HCEC 1CT (cell line): ENCODE measurements around the gene TENT5C.

Experiments
- DNase-seq: peaks from one replicate; pipeline ENCODE4 v3.0.0-alpha.2; 2017

TENT5C gene

DNA sequence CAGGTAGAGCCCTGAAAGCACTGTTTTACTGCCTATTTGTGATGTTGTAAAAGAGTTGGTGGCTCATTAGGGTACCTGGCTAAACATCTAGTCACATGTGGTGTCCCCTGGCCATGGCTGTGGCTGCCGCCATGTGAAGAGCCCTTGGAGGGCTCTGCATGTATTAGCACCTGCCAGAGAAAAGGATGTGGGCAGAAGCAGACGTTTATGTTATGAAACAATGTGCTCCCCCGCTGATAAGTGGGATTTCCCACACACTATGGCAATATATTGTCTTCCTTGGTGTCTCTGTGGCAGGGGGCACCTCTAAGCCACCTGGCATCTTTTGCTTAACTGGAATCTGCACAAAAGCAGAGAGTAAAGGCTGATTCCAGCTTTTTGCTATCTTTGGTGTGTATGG, 9.6 kb downstream of the TENT5C start:
- no peak for DNase-seq

DNA sequence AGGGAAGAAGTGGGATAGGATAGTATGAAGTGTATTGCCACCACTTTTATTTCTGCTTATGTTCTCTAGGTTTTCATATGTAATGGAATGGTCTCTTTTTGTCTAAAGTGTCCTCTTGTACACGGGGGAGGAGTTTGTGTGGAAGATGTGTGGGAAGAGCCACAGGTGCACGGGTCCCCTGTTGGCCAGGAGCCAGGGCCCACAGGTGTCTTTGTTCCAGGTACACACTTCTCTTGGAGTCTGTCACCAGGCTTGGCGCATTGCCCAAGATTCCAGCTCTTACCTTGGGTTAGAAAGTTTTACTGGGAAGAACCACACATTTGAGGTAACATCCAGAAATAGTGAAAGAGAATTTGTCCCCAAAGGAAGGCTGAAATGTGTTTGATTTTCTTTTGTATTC, 10.5 kb downstream of the TENT5C start:
- no peak for DNase-seq

GRCh38 chr1:117616967-117617366, 11.1 kb downstream of the TENT5C start:
- DNase-seq = no peak

GRCh38 chr1:117618450-117619122, 12.7 kb downstream of the TENT5C start:
- DNase-seq = no peak

GRCh38 chr1:117620440-117620839, 14.6 kb downstream of the TENT5C start:
- no peak for DNase-seq

- no peak for DNase-seq
Observed at GRCh38 chr1:117621316-117621715, 15.5 kb downstream of the TENT5C start.

DNA sequence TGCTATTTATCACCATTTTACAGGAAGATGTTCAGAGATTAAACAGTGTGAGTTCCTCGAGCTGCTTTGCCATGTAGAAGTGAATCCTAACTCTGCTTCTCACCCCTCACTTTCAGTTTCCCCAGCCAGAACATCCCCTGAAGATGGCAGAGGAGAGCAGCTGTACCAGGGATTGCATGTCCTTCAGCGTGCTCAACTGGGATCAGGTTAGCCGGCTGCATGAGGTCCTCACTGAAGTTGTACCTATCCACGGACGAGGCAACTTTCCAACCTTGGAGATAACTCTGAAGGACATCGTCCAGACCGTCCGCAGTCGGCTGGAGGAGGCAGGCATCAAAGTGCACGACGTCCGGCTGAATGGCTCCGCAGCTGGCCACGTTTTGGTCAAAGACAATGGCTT, 16.9 kb downstream of the TENT5C start:
- DNase-seq = no peak

- DNase-seq = no peak
Observed at GRCh38 chr1:117623141-117623540, 17.3 kb downstream of the TENT5C start.

DNA sequence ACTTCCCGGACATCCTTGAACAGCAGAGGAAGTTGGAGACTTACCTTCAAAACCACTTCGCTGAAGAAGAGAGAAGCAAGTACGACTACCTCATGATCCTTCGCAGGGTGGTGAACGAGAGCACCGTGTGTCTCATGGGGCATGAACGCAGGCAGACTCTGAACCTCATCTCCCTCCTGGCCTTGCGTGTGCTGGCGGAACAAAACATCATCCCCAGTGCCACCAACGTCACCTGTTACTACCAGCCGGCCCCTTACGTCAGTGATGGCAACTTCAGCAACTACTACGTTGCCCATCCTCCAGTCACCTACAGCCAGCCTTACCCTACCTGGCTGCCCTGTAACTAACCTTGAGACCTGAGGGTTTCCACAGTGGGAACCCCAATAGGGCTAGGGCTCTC, 17.9 kb downstream of the TENT5C start:
- no peak for DNase-seq

- DNase-seq = no peak
Observed at GRCh38 chr1:117627546-117628130, 21.8 kb downstream of the TENT5C start.

DNA sequence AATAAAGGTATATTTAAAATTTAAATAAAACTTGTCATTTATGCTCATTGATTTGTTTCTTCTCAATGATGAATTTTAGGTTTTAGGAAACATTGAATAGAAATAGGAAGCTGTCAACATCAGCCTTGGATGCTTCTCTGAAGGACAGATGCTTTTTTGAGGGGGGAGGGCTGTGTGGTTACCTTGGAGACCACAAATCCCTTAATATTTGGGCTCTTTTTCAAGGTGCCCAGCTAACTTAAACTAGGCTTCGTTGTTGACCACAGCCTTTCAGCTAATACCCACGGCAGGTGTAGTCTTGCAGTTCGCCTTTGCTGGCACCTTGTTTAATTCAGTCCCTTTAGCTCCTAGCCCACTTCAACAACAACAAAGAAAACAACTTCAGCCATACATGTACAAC, 22.5 kb downstream of the TENT5C start:
- DNase-seq = no peak

DNA sequence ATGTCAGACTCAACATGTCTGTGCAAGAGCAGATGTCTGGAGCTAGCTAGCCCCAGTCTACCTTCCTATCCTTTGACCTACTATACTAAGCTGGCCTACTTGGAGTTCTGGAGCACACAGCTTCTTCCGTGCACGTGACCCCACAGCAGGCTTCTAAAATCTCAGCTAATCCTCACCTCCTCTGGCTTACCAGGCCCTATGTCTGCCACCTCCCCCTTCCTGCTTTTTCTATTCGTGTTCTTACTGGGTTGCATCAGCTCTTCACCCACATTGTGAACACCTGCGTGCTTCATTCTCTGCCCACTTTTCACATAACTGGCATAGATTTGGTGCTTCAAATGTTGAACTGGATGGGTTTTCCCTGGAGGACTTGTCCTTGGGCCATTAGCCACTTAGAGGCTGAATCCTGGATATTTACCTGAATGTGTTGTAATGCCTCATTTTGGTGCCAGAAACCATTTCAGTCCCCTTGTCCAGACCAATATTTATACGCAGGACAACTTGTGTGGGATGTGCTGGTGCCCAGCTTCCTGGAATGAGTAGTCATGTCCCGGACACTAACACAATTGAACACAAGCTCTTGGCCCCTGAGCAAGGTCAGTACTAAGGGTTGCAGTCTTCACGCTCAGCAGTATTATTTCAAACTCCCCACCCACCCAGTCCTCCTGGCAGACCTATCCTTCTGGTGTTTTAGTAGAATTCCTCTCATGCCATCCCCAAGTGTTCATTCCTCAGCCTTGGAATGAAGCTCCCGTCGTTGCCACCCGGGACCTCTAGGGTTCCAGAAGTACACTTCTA, 24.0 kb downstream of the TENT5C start:
- DNase-seq = no peak

- DNase-seq = no peak
Observed at GRCh38 chr1:117630423-117630998, 24.7 kb downstream of the TENT5C start.

GRCh38 chr1:117631359-117632160, 25.7 kb downstream of the TENT5C start:
- no peak for DNase-seq

DNA sequence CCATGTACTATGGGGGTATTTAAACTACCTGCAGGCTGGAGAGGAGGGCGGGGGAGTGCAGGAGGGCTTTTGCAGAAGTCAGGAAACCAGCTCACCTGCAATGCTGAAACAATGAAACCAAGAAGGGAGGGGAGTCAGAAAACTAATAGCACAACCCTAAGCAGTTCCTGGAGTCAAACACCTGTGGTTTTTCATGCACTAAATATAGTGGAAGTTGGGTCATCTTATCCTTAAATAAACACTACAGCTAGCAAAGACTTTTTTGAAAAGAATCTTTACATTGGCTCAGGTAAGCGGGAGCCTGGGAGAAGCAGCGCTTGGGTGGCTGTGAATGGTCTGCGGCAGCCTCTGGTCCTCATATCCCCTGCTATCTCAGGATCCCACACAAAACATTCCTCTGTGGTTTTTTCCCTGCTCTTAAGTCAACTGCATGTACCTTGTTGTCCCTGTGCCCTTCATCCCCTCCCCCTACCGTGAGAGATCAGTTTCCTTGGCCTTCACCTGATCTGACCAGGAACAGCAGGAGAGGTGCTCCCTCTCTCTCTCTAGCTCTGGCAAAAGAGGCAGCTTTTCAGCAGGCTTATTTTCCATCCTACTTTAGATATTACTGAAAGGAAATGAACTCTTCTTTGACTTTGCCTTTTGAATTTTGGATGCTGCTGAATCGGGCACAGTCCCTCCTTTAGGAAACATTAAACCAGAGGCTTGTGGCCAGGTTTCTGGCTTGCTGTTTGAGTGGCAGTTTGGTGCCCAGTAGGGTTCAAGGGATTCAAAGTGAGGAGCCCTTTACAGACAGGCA, 26.6 kb downstream of the TENT5C start:
- DNase-seq = no peak

DNA sequence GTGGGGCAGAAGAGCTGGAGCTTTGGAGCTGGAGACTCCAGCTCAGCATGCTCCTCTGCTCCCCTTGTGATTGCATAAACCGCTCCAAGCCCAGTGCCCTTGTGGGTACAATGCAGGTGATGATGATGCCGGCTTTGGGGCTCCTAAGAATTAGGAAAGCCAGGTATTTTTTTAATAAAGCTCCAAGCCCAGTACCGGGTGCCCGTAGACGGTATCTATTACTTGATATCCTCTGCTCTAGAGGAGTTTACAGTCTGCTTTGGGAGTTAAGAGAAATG, 27.2 kb downstream of the TENT5C start:
- DNase-seq = no peak

DNA sequence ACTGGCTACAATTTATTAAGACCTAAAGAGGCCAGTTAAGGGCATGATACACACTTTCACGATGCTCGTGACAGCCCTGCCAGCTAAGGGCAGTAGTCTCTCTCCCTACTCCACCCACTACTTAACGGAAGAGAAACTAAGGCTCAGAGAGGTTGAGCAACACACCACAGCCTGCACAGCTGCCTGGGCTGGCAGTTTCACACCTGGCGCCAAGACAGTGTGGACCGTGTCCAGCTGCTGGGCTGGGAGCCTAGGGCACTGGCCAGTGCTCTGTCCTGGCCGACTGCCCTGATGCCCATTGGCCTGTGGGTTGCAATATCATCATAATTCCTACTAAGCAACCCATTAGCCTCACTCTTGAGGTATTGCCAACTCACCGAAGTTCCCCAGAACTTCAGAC, 27.6 kb downstream of the TENT5C start:
- no peak for DNase-seq

DNA sequence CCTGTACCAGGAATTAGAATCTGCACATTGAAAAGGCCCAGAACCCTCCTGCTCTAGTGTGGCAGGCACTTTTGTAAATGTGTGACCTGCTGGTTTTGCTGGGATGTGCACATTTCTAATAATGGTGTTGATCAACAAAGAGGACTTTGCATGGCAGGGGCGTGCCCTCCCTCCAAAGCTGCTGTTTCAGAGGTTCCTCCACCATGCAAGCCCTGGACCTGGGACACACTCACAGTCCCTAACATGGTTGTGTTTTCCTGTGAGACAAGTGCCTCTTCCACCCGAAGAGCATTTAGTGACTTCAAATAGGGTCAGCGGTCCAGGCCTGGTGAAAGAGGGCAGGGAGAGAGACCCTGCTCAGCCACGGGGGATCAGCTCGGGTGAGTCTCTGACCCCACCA, 28.1 kb downstream of the TENT5C start:
- DNase-seq = no peak

DNA sequence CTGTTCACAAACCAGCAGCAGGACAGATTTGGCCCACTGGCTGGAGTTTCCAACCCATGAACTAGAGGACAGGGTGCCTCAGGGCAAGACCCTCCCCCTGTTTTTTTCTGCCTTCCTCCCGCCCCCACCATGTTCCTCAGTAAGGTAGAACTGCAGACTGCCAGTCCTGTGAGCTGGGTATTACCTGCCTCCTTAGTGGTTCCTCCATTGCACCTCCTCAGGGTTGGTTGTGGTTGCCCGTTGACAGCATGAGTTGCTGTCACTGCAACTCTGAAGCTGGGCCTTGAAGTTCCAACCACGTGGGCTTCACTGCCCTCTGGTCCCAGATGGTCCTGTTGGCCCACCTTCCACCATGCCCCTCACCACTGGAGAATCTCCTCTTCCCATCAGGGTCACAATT, 28.8 kb downstream of the TENT5C start:
- DNase-seq = no peak

DNA sequence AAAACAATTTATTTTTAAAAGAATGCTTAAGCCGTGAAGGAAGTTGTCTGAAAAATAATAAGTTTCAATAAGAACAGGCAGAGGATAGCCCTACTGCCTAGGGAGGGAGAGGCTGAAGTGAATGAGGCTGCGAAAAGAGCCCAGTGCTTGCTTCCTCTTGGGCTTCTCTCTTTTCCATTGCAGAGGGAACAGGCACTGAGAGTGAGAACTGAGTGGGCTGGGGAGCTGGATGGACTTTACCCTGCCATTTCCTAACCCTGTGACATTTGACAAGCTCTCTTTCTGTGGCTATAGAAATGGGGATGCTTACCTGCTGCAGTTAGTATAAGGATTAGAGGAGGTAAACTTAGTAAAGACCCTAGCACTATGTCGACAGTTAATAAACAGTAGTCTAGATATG, 30.0 kb downstream of the TENT5C start:
- DNase-seq = no peak

GRCh38 chr1:117636637-117637425, 31.0 kb downstream of the TENT5C start:
- DNase-seq = no peak

GRCh38 chr1:117638141-117638540, 32.3 kb downstream of the TENT5C start:
- DNase-seq = no peak
